GM12865 (cell line): ENCODE measurements around the gene FUT2.

Experiments used
- DNase-seq: peaks from one replicate; pipeline ENCODE4 v3.0.0; 2010; ENCODE audit warnings: low read depth
- H3K4me3 ChIP-seq: 2 replicates; pipeline ENCODE4 v1.5.1; 2011; ENCODE audit warnings: mild to moderate bottlenecking, low read depth, low read length, control low read depth
- CTCF ChIP-seq: IDR thresholded peaks from 2 replicates; pipeline ENCODE4 v1.5.1; 2011; ENCODE audit warnings: low read length, control low read depth, low read depth, inconsistent platforms; ENCODE audit not compliant: insufficient read depth; ENCODE audit errors: missing control alignments

The FUT2 gene

GRCh38 chr19:48703316-48703715, 7.5 kb downstream of the FUT2 start:
- no peak for TF ChIP-seq CTCF
- DNase-seq, result no peak
- no peak overlapping the region for H3K4me3 ChIP-seq

GRCh38 chr19:48705431-48705830, 9.7 kb downstream of the FUT2 start:
- TF ChIP-seq CTCF, result no peak
- H3K4me3 ChIP-seq, result no peak overlapping the region
- DNase-seq, result no peak

- no peak for TF ChIP-seq CTCF
- H3K4me3 ChIP-seq, result no peak overlapping the region
- DNase-seq, result no peak
These were observed 12.7 kb downstream of the FUT2 start for GRCh38 chr19:48708471-48708870.

- TF ChIP-seq CTCF, result no peak
- H3K4me3 ChIP-seq, result no peak overlapping the region
- no peak for DNase-seq
These were observed 15.4 kb downstream of the FUT2 start for GRCh38 chr19:48711106-48711662.

GRCh38 chr19:48713041-48713863, 17.5 kb downstream of the FUT2 start:
- DNase-seq, result peak; percentile 30
- H3K4me3 ChIP-seq, result peak overlapping the region; percentile 97
- no peak for TF ChIP-seq CTCF

- peak; percentile 99 for DNase-seq
- no peak for TF ChIP-seq CTCF
- H3K4me3 ChIP-seq, result peak overlapping the region; percentile 97
These were observed 18.3 kb downstream of the FUT2 start for GRCh38 chr19:48713864-48714755.
